NCI-H526 (cell line): ENCODE measurements around the gene NAGS.
A peak's percentile ranks its signal among the peaks of the same experiment; 100 is the strongest.
"Not testable (repeated sequence)": the region's sequence is repeated elsewhere in the genome, so short reads cannot be mapped to it uniquely, and the experiment has no call there.

ENCODE experiments used
- DNase-seq, 2 experiments: peaks; one replicate each; lab custom pipeline; 2025; lab: John Stamatoyannopoulos, UW

Gene NAGS, protein sequence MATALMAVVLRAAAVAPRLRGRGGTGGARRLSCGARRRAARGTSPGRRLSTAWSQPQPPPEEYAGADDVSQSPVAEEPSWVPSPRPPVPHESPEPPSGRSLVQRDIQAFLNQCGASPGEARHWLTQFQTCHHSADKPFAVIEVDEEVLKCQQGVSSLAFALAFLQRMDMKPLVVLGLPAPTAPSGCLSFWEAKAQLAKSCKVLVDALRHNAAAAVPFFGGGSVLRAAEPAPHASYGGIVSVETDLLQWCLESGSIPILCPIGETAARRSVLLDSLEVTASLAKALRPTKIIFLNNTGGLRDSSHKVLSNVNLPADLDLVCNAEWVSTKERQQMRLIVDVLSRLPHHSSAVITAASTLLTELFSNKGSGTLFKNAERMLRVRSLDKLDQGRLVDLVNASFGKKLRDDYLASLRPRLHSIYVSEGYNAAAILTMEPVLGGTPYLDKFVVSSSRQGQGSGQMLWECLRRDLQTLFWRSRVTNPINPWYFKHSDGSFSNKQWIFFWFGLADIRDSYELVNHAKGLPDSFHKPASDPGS

DNA sequence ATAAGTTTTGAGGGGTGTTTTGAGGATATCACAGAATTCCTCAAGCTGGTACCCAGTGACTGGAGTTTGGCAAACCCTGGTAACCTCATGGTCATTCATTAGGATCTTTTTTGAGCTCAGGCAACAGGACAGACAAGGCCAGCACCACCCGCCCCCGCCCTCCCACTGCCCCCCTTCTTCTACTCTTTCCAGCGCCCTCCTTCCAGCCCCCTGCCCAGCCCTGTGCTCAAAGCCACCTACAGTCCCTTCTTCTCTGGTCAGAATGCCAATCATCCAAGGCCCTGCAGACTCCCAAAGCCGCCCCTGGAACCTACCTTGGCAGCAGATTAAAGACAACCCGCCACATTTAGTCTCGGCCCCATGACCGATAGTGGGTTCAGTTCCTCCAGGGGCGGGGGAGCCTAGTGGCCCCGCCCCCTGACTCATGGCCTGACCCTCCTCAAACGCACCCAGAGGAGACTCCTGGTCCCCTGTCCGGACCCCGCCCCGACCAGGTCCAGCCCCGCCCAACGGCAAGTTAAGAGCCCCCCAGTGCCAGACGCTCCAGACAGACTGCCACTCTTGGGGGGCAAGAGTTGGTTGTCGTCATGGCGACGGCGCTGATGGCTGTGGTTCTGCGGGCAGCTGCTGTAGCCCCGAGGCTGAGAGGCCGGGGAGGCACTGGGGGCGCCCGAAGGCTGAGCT lies at the start of gene NAGS:
Gene NAGS (plus strand): TSS at position 546 of the 684 bp plus-strand sequence. CDS start 42 bp downstream, at position 588.
- peak in 1 of 2 experiments; percentile 55 for DNase-seq

DNA sequence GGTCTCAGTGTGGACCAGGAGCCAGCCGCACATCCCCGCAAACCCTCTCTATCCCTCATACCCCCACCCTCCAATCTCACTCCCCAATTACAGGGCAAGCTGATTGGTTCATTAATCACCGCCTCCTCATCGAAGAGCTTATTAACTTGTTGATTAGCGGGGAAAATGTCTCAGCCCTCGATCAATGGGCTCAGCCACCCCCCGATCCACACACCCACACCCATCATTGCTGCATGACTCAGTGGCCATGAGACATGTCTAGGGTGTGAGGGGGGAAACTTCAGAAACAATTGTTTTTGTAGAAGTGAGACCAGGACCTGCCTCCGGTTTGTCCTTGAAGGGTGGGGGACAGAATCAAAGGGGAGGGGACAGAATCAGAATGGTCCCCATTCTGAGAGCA lies 48.2 kb upstream of the NAGS start:
- no peak for DNase-seq

DNA sequence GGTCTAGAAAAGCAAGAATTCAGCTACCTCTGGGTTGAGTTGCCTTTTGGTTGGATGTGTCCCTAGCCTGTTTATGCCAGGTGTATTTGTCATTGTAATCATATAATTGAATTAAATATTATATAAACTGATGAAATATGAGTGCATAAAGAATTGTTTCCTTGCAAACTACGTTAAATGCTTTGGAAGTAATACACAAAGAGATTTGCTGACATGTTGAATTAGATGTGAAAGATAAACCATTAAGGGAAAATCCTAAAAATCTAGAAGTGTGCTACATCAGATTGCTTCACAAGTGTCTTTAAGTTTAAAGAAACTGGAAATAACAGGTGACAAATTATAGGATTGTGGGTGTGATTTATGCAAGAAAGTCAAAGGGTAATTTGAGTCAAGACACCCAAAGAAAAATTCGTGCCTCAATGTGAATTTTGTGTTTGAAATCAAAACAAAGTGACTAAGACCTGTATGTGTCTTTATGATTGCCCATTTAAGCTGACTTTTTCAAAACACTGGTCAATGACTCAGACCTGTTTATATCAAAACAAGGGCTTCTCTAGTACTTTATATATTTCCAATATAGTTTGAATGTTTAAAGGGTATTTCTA lies 45.6 kb upstream of the NAGS start:
- no peak for DNase-seq

DNA sequence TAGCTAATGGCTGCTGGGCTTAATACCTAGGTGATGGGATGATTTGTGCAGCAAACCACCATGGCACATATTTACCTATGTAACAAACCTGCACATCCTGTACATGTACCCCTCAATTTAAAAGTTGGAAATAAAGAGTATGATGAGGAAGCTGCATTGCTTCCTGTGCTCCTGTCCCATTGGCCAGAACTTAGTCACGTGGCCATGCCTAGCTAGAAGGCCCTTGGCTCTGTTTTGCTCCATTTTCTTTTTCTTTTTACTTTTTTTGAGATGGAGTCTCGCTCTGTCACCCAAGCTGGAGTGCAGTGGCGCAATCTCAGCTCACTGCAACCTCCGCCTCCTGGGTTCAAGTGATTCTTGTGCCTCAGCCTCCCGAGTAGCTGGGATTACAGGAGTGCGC lies 43.1 kb upstream of the NAGS start:
- DNase-seq = not testable (repeated sequence)

DNA sequence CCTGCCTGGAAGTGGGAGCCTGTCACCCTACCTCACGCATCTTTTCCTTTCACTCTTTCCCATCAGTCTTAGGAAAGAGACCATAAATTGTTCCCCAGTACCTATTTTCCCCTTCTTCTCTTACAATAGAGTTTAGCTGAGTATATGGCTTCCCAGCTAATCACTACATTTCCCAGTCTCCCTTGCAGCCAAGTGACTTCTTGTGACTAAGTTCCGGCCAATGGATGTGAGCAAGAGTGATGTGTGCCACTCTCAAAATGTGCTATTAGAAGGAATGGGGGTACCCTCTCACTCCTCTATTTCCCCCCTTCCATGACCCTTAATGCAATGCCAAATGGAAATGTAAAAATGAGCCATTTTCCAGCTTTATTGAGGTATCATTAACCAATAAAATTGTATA lies 42.5 kb upstream of the NAGS start:
- no peak for DNase-seq

DNA sequence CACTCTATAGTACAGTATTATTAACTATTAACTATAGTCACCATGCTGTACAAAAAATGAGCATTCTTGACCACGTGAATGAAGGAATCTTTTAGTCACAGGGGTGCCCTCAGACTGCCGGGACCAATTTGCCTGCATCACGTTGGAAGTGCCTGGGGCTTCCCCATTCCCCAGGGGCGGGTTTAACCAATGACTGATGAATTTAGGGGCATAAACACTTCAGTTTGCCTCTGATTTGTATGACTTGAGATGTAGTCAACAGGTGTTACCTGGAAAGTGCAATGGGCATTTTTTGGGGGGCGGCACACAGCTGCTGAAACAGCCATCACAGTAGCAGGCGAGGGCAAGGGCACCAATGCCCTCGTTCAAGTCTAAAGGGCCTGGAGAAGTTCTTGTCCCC lies 41.9 kb upstream of the NAGS start:
- no peak for DNase-seq

DNA sequence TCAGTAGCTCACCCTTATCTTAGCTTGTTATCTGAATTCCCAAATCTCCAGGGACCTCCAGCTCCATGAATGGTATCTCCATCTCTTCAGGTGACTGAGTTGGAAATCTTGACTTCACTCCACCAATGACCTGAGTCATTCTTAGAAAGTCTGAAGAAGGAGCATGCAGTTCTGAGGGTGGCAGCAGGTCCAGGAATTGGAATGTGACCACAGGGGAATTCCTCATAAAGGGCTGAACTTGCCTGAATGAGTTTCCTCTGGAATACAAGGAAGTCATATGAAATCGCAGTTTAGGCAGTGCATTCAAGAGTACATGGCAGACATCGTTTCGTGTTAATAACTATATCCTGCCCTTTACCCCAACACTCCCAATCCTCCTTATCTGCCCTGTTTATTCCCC lies 38.1 kb upstream of the NAGS start:
- DNase-seq = no peak

DNA sequence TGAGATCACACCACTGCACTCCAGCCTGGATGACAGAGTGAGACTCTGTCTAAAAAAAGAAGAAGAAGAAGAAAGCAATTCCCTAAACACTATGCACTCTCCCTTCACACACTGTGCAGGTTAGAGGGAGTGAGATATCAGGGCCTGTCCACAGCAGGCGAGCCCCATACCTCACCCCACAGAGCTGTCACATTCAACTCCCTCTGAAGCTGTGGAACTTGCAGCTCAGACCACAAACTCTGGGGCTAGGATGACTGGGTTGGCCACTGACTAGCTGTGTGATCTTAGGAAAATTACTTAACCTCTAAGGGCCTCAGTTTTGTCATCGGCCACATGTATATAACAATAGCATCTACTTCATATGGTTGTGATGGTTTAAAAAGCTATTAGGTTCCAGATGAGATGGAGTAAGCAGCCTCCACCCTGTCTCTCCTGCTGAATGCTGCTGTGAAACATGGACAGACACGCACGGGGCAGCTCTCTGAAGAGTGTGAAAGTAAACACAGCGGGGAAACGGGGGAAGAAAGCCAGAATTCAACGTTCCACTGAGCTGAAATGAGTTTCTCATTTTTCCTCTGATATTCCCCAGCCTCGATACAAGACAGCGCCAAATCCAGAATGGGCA lies 37.1 kb upstream of the NAGS start:
- no peak for DNase-seq

DNA sequence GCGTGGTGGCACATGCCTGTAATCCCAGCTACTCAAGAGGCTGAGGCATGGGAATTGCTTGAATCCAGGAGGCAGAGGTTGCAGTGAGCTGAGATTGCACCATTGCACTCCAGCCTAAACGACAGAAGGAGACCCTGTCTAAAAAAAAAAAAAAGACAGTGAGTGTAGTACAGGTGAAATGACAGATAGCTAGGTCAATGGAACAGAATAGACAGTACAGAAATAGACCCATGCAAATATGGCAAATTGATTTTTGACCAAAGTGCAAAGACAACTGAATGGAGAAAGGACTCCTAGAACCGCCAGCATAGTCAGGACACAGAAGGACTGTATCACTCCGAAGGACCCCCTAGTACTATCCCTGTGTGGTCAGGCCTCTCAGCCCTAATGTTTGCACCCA lies 34.1 kb upstream of the NAGS start:
- DNase-seq = no peak

DNA sequence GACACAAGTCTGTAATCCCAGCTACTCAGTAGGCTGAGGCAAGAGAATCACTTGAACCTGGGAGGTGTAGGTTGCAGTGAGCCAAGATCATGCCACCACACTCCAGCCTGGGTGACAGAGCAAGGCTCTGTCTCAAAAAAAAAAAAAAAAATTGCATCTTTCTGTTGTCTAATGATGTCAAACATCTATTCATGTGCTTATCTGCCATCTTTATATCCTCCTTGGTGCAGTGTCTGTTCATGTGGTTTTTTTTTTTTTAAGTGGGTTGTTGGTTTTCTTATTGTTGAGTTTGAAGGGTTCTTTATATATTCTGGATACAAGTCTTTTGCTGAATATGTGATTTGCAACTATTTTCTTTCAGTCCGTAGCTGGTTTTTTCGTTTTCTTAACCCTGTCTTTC lies 33.0 kb upstream of the NAGS start:
- DNase-seq = not testable (repeated sequence)

DNA sequence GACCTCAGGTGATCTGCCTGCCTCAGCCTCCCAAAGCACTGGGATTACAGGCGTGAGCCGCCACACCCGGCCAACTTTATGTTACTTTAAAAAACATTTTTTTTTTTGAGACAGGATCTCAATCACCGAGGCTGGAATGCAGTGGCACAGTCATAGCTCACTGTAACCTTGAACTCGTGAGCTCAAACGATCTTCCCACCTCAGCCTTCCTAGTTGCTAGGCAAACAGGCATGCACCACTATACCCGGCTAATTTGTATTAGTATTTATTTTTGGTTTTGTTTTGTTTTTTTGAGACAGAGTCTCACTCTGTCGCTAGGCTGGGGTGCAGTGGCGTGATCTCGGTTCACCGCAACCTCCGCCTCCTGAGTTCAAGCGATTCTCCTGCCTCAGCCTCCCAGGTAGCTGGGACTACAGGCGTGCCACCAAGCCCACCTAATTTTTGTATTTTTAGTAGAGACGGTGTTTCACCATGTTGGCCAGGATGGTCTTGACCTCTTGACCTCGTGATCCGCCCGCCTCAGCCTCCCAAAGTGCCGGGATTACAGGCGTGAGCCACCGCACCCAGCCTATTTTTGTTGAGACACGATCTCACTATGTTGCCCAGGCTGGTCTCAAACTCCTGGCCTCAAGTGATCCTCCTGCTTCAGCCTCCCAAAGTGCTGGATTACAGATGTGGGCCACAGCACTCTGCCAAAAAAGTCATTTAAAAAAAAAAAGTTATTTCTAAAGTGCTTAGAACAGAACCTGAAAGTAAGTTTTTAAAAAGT lies 31.8 kb upstream of the NAGS start:
- not testable (repeated sequence) for DNase-seq

DNA sequence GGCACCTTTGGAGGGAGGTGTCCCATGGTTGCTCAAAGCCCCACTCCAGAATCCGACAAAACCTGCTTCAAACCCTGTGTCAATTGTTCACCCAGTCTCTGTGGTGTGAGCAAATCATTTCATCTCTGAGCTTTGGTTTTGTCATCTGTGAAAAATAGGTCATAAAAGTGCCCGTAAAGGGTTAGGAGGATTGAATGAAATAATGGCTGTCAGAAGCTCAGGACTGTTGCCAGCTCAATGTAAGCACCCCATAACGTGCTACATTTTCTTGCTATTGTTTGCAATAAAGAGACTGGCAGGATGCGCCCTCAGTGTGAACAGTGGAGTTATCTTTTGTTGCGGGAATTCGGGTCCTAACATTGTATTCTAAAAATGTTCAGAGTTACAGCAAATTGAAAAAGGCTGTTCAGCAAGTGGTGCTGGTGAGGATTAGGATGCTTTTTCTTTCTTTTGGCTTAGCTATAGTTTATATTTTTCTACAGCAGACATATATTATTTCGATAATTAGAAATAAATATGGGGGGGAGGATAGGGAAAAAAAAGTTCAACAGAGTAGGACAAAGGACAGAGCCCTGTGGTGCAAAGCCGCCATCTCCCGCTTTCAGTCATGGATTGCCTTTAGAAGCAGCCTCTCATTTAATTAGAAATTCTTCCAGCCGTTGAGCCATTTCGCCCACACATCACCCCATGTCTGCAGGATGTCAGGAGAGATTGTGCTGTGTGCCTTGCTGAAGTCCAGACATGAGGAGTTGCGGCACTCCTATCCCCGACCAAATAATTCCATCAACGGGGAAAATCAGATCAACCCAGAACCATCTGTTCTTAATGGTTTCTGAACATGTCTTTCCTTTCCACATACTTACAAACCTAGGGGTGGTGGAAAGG lies 29.8 kb upstream of the NAGS start:
- DNase-seq = no peak

DNA sequence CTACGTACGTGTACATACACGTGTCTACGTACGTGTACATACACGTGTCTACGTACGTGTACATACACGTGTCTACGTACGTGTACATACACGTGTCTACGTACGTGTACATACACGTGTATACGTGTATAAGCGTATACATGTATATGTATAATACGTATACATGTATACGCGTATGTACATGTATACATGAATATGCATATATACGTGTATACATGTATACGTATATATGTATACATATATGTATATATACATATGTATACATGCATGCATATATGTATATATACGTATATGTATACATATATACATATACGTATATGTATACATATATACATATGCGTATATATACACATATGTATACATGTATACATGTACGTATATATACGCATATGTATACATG lies 28.5 kb upstream of the NAGS start:
- DNase-seq = no peak

DNA sequence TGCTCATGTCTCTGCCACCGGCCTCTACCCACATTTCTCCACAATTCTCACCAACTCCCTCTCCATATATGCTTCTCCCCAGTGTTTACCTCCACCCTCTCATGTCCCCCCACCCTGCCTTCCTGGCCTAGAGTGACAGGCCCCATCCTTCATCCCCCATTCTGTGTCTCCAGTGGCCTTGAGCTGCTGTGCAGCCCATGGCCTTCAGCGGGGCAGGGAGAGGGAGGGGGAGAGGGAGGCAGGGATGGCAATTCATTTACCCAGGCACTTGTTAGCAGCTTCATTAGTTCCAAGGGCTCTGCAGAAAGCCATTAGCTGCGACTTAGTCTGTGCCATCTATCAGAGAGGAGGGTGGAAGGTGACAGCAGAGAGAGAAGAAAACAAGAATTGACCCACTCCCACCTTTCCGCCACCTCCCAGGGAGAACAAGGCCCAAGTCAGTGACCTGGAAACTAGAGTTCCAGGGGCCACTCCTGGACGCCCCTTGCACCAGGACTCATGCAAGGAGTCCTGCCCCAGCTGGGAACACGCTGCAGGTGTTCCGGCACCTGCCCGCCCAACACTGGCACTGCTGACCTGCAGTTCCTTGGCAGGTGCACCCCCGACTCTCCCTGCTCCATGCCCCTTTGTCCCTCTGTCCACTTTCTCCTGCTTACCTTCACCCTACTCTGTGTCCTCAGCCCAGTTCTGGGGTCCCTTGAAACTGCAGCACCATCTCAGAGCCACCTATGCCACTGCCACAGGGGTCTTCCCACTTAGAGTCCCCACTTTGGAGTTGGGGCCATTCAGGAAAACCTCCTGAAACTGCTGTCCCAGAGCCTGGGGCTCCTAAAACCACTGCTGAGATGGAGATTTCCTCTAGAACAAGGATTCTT lies 27.2 kb upstream of the NAGS start:
- no peak for DNase-seq

DNA sequence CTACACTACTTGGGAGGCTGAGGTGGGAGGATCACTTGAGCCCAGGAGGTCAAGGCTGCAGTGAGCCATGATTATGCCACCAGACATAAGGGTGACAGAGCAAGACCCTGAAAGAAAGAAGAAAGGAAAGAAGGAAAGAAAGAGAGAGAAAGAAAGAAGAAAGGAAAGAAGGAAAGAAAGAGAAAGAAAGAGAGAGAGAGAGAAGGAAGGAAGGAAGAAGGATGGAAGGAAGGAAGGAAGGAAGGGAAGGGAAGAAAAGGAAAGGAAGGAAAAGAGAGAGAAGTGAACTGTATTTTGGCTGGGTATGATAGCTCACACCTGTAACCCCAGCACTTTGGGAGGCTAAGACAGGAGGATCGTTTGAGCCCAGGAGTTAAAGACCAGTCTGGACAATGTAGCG lies 26.3 kb upstream of the NAGS start:
- DNase-seq = no peak

DNA sequence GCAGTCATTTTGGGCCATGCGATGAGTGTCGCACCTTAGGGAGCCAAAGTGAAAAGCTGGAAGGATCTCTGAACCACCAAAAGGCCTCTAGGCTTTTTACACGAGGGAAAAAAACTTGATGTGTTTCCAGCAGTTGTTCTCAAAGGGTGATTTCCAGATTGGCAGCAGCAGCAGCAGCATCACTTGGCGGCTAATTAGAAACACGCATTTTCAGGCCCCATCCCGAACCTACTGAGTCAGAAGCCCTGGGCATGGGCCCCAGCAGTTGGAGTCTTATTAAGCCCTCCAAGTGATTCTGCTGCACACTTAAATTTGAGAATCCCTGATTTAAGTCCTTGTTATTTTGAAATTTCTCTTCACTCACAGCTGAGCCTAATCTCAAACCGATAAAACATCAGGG lies 25.4 kb upstream of the NAGS start:
- DNase-seq = no peak

DNA sequence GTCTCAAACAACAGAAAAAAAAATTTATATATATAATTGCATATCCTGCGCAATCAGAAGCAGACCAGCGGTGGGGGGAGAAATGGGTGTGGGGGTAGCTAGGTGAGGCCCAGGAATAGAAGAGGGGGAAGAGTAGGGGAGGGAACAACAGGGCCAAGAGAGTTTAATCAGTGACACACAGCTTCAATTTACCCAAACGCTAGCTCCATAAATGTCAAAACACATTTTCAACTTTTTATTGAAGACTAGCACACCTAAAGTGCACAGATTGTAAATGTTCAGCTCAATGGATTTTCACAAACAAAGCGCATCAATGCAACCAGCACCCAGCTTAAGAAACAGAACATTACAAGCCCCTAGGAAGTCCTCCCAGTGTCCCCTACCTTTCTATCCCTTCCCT lies 24.8 kb upstream of the NAGS start:
- DNase-seq = no peak

DNA sequence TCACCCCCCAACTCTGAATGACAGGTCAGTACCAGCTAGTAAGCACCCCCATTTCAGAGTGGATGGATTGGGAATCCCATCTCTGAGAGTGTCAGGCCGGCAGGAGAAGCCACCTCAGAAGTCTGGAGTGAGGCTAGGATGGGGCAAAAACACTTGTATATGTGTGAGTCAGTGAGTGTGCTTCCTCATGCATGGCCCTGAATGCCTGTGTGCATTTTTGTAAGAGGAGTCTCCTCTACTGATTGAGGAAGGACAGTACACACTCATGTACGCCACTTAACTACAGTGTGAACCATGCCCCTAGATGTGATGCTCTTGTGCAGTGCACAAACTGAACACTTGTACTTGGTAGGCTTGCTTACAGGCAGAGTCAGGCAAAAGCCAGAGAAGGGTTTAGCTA lies 22.3 kb upstream of the NAGS start:
- no peak for DNase-seq

DNA sequence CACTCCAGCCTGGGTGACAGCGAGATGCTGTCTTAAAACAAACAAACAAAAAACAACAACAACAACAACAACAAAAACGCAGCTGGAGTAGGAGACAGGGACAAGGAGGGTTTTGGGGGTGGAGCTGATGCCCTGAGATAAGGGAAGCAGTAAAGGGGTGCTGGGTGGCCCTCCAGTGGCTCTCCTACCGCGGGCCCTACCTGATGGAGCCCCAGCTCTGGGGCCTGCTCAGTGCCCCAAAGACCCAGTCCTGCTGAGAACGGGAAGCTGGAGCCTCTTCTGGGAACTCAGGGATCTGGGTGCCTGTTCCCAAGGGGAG lies 21.3 kb upstream of the NAGS start:
- no peak for DNase-seq
